ENCODE data around the gene NECTIN2.
"Not testable (repeated sequence)": the region's sequence is repeated elsewhere in the genome, so short reads cannot be mapped to it uniquely, and the experiment has no call there.

NECTIN2 gene

DNA sequence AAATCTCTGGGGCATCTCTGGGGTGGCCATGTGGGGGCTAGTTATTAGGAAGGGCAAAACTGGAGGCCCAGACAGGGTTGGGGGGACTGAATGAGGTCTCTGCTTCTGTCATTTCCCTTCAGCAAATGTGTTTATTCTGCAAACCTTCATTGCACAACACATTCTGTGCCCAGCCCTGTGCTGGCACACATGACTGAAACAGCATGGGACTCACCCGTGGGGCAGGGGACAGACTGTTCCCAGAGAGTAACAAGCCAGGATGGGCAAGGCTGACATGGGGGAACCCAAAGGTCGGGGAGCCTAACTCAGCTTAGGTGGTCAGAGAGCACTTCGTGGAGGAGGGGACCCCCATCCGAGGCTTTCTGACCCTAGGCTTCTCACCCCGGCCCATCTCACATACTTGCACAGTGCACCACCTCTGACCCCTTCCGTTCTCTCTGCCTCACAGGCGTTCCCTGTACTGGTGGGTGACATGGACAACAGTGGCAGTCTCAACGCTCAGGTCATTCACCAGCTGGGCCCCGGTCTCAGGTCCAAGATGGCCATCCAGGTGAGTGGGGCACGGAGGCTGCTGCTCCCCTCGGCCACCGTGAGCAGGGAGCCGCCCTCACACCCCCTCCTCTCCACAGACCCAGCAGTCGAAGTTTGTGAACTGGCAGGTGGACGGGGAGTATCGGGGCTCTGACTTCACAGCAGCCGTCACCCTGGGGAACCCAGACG is 47.4 kb downstream of the NECTIN2 start:
- TF ChIP-seq ZNF274 (IDR thresholded peaks at IDR 0.05; ENCODE audit: low read depth, low read length) = no peak
- H3K4me3 ChIP-seq (ENCODE audit: low read length) = no peak overlapping the region

DNA sequence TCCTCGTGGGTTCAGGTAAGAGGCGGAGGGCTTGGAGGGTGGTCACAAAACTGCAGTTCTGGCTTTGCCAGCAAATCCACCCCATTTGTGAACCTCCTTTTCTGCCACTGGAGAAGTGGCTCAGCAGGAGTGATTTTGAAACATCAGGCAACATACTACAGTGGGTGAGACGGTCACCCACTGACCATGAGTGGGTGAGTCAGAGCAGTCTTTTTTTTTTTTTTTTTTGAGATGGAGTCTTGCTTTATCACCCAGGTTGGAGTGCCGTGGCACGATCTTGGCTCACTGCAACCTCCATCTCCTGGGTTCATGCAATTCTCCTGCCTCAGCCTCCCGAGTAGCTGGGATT is 47.9 kb downstream of the NECTIN2 start:
- H3K4me3 ChIP-seq (ENCODE audit: low read length) = no peak overlapping the region
- no peak for TF ChIP-seq ZNF274 (IDR thresholded peaks at IDR 0.05; ENCODE audit: low read depth, low read length)

DNA sequence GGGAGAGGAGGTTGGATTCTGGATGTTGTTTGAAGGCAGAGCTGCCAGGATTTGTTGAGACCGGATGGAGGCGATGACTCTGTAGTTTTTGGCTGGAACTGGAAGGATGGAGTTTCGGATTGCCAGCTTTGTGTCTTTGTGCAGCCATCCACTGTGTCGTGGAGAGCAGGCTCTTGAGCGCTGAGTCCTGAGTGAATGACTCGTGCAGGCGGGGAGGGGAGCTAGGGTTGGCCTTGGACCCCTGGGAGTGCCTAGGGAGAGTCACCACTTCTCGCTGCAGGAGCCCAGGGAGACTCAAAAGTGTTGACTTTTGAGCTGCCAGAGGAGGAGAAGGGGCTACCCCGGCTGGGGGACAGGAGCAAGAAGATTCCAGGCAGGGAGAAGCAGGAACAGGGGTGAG is 48.8 kb downstream of the NECTIN2 start:
- no peak overlapping the region for H3K4me3 ChIP-seq (ENCODE audit: low read length)
- TF ChIP-seq ZNF274 (IDR thresholded peaks at IDR 0.05; ENCODE audit: low read depth, low read length) = no peak

DNA sequence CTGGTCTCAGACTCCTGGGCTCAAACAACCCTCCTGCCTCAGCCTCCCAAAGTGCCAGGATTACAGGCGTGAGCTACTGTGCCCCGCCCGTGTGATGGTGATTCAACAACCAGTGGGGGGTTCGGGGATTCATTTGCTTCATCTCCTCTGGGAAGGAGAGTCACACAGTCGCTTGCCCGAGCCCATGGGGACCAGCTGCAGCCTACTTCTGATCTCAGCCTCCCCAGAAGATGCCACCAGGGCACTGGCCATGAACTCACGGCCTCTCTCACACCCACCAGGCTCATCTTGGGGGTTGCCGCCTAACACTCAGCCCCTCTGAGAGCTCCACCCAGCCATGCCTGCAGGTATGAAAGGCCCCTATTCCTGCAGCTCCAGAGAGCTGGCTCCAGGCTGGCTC is 51.7 kb downstream of the NECTIN2 start:
- TF ChIP-seq ZNF274 (IDR thresholded peaks at IDR 0.05; ENCODE audit: low read depth, low read length) = no peak
- H3K4me3 ChIP-seq (ENCODE audit: low read length) = no peak overlapping the region

DNA sequence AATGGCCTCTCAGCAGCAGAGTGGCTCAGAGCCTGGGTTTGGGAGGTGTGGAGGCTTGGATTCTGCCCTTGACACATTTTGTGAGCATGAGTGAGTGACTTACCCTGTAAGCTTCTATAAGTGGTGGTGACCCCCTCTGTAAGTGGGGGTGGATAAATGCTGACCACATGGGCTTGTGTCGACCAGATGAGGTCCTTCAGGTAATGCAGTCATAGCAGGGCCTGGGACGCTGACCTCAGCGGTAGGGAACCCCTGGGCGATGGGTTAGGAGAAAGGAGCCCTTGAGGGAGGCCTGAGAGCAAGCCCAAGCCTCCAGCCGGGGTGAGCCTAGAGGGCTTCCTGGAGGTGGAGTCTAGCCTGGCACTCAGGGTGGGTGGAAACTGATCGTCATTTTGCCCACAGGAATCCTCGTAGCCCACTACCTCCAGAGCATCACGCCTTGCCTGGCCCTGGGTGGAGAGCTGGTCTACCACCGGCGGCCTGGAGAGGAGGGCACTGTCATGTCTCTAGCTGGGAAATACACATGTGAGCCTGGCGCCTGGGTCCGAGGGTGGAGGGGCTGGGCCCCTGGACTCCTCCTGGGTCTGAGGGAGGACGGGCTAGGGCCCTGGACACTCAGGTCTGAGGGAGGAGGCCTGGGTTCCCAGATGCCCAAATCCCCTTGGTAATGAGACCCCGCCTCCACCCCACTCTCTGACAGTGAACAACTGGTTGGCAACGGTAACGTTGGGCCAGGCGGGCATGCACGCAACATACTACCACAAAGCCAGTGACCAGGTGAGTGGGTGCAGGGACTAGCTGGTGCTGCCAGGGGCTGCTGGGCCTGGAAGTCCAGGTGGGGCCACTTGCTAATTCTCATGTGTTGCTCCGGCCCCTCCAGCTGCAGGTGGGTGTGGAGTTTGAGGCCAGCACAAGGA is 54.5 kb downstream of the NECTIN2 start:
- TF ChIP-seq ZNF274 (IDR thresholded peaks at IDR 0.05; ENCODE audit: low read depth, low read length) = no peak

DNA sequence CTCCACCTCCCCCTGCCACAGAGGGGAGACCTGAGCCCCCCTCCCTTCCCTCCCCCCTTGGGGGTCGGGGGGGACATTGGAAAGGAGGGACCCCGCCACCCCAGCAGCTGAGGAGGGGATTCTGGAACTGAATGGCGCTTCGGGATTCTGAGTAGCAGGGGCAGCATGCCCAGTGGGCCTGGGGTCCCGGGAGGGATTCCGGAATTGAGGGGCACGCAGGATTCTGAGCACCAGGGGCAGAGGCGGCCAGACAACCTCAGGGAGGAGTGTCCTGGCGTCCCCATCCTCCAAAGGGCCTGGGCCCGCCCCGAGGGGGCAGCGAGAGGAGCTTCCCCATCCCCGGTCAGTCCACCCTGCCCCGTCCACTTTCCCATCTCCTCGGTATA is 57.1 kb downstream of the NECTIN2 start:
- H3K4me3 ChIP-seq (ENCODE audit: low read length) = no peak overlapping the region
- no peak for TF ChIP-seq ZNF274 (IDR thresholded peaks at IDR 0.05; ENCODE audit: low read depth, low read length)

More for the DNA sequence above, 54.5 kb downstream of the NECTIN2 start:
- H3K4me3 ChIP-seq (ENCODE audit: low read length) = no peak overlapping the region

DNA sequence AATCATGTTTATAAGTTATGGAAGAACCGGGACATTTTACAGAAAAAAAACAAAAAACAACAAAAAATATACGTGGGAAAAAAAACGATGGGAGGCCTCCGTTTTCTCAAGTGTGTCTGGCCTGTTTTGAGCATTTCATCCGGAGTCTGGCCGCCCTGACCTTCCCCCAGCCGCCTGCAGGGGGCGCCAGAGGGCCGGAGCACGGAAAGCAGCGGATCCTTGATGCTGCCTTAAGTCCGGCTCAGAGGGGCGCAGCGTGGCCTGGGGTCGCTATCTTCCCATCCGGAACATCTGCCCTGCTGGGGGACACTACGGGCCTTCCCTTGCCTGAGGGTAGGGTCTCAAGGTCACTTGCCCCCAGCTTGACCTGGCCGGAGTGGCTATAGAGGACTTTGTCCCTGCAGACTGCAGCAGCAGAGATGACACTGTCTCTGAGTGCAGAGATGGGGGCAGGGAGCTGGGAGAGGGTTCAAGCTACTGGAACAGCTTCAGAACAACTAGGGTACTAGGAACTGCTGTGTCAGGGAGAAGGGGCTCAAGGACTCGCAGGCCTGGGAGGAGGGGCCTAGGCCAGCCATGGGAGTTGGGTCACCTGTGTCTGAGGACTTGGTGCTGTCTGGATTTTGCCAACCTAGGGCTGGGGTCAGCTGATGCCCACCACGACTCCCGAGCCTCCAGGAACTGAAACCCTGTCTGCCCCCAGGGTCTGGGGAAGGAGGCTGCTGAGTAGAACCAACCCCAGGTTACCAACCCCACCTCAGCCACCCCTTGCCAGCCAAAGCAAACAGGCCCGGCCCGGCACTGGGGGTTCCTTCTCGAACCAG is 57.7 kb downstream of the NECTIN2 start:
- TF ChIP-seq ZNF274 (IDR thresholded peaks at IDR 0.05; ENCODE audit: low read depth, low read length) = no peak
- no peak overlapping the region for H3K4me3 ChIP-seq (ENCODE audit: low read length)

DNA sequence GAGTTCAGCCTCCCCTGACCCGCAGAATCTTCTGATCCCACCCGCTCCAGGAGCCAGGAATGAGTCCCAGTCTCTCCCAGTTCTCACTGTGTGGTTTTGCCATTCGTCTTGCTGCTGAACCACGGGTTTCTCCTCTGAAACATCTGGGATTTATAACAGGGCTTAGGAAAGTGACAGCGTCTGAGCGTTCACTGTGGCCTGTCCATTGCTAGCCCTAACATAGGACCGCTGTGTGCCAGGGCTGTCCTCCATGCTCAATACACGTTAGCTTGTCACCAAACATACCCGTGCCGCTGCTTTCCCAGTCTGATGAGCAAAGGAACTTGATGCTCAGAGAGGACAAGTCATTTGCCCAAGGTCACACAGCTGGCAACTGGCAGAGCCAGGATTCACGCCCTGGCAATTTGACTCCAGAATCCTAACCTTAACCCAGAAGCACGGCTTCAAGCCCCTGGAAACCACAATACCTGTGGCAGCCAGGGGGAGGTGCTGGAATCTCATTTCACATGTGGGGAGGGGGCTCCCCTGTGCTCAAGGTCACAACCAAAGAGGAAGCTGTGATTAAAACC is 58.4 kb downstream of the NECTIN2 start:
- no peak for TF ChIP-seq ZNF274 (IDR thresholded peaks at IDR 0.05; ENCODE audit: low read depth, low read length)
- H3K4me3 ChIP-seq (ENCODE audit: low read length) = no peak overlapping the region

DNA sequence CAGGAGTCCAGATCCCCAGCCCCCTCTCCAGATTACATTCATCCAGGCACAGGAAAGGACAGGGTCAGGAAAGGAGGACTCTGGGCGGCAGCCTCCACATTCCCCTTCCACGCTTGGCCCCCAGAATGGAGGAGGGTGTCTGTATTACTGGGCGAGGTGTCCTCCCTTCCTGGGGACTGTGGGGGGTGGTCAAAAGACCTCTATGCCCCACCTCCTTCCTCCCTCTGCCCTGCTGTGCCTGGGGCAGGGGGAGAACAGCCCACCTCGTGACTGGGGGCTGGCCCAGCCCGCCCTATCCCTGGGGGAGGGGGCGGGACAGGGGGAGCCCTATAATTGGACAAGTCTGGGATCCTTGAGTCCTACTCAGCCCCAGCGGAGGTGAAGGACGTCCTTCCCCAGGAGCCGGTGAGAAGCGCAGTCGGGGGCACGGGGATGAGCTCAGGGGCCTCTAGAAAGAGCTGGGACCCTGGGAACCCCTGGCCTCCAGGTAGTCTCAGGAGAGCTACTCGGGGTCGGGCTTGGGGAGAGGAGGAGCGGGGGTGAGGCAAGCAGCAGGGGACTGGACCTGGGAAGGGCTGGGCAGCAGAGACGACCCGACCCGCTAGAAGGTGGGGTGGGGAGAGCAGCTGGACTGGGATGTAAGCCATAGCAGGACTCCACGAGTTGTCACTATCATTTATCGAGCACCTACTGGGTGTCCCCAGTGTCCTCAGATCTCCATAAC is 59.5 kb downstream of the NECTIN2 start, which contains the start of gene APOE:
TSS of gene APOE (plus strand) at position 360 of the 724 bp plus-strand sequence. CDS start 829 bp downstream, outside the sequence.
- no peak for TF ChIP-seq ZNF274 (IDR thresholded peaks at IDR 0.05; ENCODE audit: low read depth, low read length)
- H3K4me3 ChIP-seq (ENCODE audit: low read length) = no peak within 1 kb of the TSS

DNA sequence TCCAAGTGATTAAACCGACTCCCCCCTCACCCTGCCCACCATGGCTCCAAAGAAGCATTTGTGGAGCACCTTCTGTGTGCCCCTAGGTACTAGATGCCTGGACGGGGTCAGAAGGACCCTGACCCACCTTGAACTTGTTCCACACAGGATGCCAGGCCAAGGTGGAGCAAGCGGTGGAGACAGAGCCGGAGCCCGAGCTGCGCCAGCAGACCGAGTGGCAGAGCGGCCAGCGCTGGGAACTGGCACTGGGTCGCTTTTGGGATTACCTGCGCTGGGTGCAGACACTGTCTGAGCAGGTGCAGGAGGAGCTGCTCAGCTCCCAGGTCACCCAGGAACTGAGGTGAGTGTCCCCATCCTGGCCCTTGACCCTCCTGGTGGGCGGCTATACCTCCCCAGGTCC is 61.5 kb downstream of the NECTIN2 start:
- H3K4me3 ChIP-seq (ENCODE audit: low read length) = no peak overlapping the region
- TF ChIP-seq ZNF274 (IDR thresholded peaks at IDR 0.05; ENCODE audit: low read depth, low read length) = no peak

DNA sequence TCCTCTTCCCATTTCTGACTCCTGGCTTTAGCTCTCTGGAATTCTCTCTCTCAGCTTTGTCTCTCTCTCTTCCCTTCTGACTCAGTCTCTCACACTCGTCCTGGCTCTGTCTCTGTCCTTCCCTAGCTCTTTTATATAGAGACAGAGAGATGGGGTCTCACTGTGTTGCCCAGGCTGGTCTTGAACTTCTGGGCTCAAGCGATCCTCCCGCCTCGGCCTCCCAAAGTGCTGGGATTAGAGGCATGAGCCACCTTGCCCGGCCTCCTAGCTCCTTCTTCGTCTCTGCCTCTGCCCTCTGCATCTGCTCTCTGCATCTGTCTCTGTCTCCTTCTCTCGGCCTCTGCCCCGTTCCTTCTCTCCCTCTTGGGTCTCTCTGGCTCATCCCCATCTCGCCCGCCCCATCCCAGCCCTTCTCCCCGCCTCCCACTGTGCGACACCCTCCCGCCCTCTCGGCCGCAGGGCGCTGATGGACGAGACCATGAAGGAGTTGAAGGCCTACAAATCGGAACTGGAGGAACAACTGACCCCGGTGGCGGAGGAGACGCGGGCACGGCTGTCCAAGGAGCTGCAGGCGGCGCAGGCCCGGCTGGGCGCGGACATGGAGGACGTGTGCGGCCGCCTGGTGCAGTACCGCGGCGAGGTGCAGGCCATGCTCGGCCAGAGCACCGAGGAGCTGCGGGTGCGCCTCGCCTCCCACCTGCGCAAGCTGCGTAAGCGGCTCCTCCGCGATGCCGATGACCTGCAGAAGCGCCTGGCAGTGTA is 62.2 kb downstream of the NECTIN2 start:
- no peak for TF ChIP-seq ZNF274 (IDR thresholded peaks at IDR 0.05; ENCODE audit: low read depth, low read length)
- no peak overlapping the region for H3K4me3 ChIP-seq (ENCODE audit: low read length)

DNA sequence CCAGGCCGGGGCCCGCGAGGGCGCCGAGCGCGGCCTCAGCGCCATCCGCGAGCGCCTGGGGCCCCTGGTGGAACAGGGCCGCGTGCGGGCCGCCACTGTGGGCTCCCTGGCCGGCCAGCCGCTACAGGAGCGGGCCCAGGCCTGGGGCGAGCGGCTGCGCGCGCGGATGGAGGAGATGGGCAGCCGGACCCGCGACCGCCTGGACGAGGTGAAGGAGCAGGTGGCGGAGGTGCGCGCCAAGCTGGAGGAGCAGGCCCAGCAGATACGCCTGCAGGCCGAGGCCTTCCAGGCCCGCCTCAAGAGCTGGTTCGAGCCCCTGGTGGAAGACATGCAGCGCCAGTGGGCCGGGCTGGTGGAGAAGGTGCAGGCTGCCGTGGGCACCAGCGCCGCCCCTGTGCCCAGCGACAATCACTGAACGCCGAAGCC is 62.8 kb downstream of the NECTIN2 start:
- no peak overlapping the region for H3K4me3 ChIP-seq (ENCODE audit: low read length)
- no peak for TF ChIP-seq ZNF274 (IDR thresholded peaks at IDR 0.05; ENCODE audit: low read depth, low read length)

DNA sequence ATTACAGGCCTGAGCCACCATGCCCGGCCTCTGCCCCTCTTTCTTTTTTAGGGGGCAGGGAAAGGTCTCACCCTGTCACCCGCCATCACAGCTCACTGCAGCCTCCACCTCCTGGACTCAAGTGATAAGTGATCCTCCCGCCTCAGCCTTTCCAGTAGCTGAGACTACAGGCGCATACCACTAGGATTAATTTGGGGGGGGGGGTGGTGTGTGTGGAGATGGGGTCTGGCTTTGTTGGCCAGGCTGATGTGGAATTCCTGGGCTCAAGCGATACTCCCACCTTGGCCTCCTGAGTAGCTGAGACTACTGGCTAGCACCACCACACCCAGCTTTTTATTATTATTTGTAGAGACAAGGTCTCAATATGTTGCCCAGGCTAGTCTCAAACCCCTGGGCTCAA is 63.7 kb downstream of the NECTIN2 start:
- no peak for TF ChIP-seq ZNF274 (IDR thresholded peaks at IDR 0.05; ENCODE audit: low read depth, low read length)
- no peak overlapping the region for H3K4me3 ChIP-seq (ENCODE audit: low read length)

DNA sequence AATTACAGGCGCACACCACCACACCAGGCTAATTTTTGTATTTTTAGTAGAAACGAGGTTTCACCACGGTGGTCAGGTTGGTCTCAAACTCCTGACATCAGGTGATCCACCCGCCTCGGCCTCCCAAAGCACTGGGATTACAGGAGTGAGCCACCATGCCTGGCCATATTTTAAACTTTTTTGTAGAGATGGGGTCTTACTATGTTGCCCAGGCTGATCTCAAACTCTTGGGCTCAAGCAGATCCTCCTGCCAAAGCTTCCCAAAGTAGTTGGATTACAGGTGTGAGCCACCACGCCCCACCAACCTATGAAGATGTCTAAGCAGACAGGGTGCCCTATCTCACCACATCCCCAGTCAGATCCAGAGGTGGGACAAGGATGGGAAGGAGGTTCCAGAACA is 65.8 kb downstream of the NECTIN2 start:
- not testable (repeated sequence) for H3K4me3 ChIP-seq (ENCODE audit: low read length)

All from GM08714 (cell line).